ENCODE data around the gene CCNQ.

- TF ChIP-seq, protein P1, sequence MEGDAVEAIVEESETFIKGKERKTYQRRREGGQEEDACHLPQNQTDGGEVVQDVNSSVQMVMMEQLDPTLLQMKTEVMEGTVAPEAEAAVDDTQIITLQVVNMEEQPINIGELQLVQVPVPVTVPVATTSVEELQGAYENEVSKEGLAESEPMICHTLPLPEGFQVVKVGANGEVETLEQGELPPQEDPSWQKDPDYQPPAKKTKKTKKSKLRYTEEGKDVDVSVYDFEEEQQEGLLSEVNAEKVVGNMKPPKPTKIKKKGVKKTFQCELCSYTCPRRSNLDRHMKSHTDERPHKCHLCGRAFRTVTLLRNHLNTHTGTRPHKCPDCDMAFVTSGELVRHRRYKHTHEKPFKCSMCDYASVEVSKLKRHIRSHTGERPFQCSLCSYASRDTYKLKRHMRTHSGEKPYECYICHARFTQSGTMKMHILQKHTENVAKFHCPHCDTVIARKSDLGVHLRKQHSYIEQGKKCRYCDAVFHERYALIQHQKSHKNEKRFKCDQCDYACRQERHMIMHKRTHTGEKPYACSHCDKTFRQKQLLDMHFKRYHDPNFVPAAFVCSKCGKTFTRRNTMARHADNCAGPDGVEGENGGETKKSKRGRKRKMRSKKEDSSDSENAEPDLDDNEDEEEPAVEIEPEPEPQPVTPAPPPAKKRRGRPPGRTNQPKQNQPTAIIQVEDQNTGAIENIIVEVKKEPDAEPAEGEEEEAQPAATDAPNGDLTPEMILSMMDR (conservative IDR thresholded peaks at IDR 0.05; ENCODE audit: low read depth, low read length): no peak
- TF ChIP-seq EZH2 (IDR thresholded peaks at IDR 0.05; ENCODE audit: borderline replicate concordance, low read depth, low read length, poor library complexity, severe bottlenecking): no peak
Observed at GRCh38 chrX:153551135-153551534, 47.8 kb downstream of the CCNQ start.

Data from A673 (cell line).